MV-4-11 (cell line): ENCODE measurements around the gene KIF2C.
"Not testable (repeated sequence)": the region's sequence is repeated elsewhere in the genome, so short reads cannot be mapped to it uniquely, and the experiment has no call there.

Experiments used
- DNase-seq: peaks from one replicate; lab custom pipeline; 2025; lab: John Stamatoyannopoulos, UW

The KIF2C gene

DNA sequence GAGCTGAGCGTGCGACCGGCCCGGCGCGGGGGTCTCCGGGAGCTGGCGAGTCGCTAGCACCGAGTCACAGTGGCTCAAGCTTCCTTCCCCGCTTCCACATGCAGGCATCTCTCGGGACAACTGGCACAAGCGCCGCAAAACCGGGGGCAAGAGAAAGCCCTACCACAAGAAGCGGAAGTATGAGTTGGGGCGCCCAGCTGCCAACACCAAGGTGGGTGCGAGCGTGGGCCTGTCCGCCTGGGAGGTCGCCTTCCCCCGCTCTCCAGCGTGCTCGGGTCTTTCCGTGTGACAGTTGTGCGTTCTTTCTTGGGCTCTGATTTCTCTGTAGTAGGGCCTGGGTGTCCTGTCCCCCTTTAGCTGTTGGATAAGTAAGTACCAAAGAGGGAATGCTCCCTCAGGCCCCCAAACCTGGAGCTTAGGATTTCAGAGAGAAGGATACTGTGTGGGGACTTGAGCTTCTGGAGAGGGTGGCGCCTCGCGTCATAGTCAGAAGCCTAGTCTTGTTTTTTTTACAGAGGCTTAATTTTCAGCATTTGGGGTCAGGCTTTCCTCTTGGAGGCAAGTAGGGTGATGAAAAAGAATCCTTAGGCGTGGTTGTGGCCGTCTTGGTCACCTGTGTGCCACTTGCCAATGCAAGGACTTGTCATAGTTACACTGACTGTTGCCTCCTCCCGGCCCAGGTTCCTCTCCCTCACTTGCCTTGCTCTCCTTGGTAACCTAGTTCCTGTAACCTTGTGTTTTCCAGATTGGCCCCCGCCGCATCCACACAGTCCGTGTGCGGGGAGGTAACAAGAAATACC, 36.5 kb downstream of the KIF2C start:
- DNase-seq: no peak

DNA sequence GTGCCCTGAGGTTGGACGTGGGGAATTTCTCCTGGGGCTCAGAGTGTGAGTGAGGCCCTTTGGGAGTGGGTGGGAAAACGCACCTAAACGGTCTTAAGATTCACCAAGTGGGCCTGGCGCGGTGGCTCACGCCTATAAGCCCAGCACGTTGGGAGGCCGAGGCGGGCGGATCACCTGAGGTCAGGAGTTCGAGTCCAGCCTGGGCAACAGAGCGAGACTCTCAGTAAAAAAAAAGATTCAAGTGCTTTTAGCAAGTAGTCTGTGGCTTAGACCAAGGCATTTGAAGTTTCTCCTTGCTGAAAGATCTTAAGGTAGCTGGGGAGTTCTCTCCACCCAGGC, 37.1 kb downstream of the KIF2C start:
- no peak for DNase-seq

DNA sequence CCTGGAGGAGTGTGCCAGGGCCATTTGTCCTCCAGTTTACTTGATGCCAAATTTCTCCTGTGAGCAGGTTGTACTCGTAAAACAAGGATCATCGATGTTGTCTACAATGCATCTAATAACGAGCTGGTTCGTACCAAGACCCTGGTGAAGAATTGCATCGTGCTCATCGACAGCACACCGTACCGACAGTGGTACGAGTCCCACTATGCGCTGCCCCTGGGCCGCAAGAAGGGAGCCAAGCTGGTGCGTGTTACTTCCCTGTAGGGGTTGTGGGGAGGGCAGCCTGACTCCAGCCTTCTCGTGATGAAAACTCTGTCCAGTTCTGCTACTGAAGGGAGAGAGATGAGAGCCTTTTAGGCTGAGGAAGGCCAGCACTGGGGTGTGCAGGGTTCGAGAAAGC, 37.9 kb downstream of the KIF2C start:
- no peak for DNase-seq

DNA sequence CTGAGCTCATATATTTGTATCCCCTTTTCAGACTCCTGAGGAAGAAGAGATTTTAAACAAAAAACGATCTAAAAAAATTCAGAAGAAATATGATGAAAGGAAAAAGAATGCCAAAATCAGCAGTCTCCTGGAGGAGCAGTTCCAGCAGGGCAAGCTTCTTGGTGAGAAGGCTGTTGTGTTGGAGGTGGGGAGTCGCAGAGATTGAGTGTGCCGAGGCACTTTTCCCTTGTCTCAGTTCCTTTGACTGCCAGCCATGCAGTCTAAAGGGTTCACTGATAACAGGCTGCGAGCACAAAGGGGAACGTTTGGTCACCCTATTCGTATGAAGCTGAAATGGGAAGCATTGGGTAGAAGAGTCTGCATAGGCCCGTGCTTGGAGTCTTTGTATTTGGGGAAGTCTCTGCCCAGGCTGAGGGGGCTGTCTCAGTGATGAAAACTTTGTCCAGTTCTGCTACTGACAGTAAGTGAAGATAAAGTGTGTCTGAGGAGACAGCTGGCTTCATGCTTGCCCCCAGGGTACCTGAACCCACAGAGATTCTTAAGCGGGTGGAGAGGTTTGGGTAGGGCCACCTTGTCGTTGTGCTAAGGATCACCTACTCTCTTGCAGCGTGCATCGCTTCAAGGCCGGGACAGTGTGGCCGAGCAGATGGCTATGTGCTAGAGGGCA, 38.5 kb downstream of the KIF2C start:
- DNase-seq: peak; percentile 31

DNA sequence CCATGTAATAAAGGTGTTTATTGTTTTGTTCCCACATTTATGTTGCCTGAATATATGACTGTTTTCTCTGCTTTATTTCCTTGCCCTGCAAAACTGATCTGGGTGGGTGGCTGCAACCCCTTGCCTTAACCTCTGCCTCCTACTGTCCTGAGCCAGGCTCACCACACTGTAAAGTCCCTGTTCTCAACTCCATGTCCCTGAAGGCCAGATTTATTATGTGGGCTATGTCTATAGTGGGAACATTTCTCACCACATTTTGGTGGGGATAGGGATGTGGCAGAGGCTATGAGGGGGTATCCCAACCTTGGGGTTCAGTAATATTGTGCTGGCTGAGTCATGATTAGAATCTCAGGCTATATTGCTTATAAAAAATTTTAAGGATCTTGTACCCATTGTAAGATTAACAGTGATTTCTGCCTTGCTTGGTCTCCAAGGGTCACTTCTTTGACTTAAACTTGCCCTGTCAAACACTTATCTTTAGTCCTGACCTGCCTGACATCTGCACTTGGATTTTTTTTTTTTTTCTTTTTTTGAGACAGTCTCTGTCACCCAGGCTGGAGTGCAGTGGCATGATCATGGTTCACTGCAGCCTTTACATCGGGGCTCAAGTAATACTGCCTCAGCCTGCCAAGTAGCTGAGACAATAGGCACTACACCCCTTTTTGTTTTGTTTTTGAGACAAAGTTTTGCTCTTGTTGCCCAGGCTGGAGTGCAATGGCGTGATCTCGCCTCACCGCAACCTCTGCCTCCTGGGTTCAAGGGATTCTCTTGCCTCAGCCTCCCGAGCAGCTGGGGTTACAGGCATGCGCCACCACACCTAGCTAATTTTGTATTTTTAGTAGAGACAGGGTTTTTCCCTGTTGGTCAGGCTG, 39.3 kb downstream of the KIF2C start:
- DNase-seq: no peak

DNA sequence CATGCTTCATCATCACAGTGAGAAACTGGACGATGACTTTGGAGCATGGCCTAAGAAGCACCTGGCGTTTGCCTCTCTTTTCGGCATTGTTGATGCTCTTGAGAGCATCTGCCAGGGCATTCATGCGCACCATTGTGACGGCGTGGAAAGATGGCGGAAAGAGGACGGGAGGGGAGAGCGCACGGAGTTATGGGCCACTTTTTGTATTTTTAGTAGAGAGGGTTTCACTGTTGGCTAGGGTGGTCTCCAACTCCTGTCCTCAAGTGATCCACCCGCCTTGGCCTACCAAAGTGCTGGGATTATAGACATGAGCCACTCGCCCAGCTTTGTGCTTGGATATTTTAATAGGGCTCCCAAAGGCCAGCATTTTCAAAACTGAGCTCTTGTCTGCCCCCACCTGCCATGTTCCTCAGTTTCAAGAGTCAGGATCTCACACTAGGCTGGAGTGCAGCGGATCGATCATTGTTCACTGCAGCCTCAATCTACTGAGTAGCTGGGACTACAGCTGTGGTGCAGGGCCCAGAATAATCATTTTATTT, 41.0 kb downstream of the KIF2C start:
- peak; percentile 26 for DNase-seq

DNA sequence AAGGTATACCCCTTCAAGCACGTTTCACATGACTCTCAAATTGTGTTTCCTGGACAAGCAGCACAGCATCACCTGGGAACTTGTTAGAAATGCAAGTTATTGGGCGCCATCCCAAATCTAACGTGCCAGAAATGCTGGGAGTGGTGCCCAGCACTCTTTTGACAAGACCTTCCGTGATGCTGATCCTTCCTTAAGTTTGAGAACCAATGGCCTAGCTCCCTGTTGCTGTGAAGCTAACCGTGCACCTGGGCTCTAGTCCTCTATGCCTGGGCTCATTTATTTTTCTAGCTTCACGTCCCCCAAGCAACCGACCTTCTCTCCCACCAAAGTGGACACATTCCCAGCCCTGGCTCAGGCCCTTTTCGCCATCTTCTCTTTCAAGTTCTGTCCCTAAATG, 44.1 kb downstream of the KIF2C start:
- DNase-seq: no peak

DNA sequence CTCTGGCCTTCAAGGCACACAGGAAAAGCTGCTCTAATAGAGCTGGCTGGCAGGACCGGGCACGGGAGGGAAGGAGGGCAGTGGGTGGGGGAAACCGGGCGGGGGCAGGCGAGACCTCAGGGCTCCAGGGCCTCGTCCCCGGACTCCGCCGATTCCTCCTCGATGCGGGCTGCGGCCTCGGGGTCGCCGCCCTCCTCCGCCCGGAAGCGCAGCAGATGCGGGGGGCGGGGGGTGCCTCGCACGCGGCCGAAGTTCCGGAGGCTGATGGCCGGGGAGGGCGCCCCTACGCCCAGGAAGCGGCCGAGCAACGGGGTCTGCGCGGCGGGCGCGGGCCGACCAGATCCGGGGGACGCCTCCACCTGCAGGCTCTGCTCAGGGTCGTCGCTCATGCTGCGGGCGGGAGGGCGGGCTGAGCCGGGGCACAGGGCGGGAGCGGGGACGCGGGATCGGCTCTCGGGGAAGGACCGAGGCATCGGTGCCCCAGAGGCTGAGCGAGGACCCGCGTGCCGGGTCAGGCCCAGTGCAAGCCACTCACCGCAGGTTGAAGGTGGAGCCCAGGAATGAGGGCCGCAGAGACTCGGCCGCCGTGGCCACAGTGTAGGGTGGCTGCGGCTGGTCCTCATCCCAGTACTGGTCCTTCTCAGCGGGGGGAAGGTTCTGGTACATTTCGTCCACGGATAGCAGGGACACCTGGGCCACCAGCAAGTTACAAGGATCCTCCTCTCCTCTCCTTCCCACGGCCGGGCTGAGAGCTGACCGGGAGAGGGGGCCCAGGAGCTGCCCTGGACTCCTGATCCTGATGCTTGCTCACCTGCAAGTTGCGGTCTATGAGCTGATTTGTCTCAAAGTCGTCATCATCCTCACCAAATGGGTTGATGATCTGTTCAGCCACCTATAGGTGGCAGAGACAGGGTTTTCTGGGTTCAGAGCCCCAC, 44.7 kb downstream of the KIF2C start:
- DNase-seq: no peak

DNA sequence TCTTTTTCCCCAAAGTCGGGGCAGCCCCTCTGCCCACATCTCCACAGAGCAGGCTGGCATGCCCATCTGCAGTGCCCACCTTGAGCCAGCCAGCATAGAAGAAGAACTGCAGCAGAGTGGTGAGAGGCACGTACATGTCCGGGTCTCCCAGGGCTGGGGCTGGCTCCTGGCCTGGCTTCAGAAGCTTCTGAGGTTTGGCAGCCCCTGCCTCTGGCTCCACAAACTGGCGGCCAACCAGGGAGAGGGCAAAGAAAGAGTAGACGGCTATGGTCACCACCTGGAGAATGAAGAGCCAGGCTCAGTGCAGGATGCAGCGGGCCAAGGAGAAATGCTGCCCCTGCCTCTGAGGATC, 45.4 kb downstream of the KIF2C start:
- no peak for DNase-seq

DNA sequence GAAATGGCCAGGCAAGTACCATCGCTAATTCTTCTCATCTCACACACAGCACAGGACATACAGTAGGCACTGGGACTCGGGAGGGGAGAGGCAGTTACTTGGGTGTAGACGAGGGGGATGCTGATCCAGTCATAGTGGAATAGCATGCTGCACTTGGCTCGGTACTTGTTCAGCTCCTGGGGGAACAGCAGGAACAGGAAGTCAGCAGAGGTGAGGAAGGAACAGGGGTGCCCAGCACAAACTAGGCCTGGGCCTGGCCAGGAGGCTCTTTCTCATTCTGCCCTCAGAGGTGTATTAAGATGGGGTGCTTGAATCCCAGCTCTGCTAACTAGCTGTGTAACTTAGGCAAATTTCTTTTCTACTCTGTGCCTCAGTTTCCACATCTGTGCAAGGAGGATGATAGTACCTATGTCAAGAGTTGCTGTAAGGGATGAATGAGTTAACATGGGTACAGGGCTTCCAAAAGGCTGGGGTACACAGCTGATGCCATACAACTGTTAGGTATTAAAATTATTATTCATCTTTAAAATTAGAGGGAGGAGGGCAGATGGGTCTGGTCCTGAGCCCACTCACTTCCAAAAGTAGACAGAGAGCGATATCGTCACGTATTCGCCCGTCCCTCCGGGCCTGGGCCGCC, 46.0 kb downstream of the KIF2C start:
- DNase-seq: no peak

DNA sequence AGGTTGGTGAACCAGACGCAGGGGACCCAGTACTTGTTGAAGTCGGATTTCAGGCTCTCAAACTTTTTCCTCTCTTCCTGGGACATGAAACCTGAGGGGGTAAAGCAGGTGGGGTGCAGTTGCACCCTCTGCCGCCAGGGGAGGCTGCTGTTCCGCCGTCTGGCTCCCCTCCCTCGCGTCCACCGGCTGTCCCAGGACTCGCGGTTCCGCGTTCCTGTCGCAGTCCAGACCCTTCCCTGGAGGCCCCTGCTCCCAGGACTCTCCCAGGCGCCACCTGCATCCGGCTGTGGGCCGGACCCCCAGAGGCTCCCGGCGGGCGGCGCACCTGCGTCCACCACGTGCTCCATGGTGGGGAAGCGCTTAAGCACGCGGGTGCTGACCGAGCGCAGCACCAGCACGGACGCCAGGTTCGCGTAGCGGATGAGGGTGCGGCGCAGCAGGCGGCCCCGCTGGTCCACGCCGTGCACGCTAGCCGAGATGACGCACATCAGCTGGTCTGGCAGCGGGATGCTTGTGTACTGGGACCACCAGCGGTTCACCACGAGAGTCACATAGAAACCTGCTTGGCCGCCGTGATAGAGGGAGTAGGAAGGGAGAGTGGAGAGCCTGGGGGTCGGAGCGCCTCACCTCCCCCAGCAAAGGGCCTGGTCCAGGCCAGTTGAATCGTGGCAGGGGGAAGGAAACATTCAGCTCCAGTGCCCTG, 46.7 kb downstream of the KIF2C start:
- DNase-seq: peak; percentile 46

DNA sequence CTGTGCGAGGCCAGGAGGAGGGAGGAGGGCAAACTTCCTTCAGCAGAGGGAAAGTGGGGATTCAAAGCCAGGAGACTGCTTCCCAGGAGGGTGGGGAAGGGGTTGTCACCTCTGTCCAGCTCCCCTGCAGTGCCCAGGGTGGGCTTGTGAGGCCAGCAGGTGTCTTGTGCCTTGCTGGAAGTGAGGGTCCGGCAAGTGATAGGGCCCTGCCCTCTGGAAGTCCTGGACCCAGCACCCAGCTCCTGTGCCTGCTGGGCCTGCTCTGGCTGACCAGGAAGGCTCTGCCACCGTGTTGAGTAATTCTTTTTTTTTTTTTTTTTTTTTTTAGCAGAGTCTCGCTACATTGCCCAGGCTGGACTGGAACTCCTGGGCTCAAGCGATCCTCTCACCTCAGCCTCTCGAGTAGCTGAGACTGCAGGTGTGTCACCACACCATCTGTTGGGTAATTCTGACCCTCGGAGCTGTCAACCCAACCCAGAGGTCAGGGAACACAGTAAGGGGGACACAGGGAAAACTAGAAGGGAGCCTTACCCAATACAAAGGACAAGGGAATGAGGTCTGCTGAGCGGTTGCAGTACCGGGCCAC, 47.3 kb downstream of the KIF2C start:
- no peak for DNase-seq

DNA sequence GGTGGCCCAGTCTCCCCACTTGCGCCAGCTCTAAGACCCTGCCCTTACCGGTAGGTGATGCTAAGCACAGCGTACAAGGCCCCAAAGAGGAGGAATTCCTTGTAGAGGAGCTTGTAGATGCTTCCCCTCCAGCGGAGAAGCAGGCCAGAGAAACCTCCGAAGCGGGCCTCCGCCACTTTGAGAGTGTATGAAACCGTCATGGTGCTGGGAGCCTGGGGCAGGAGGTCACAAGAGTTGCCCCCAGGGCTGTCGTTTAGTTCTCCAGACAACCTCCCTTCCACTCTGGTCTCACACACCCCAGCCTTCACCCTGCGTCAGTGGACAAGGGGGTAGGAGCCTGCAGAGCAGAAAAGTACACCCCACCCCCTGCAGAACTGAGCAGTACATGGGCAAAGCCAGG, 47.9 kb downstream of the KIF2C start:
- no peak for DNase-seq

DNA sequence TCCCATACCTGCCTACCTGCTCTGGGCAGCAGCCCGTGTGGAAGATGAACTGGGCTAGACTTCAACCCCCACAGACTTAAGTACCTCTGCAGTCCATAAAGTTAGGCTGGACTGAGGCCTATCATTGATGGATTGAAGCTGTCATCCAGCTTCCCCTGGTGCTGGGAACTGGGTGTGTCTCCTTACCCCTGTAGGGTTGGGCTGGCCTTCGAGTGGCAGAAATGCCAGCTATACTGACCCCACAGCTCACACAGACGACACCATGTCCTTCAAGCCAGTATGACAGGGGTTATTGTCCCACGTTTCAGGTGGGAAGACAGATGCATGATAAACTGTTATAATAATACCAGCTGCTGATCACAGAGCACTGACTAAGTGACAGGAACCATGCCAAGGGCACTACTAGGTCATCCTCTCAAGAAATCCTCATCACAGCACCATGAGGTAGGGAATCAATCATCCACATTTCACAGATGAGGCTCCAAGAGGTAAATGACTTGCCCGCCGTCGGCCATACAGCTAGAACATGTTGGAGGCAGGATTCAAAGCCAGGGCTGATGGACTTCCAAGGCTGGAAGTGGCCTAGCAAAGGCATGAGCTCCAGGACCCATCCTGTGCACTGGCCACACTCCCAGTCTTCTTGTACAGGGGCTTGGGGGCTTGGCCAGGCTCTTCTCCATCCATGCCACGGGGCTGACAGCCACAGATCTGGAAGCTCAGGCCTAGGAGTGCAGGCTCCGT, 48.7 kb downstream of the KIF2C start, which contains the start of gene BEST4:
Gene BEST4, minus strand, starts transcription at position 51 of the 741 bp plus-strand sequence. CDS start 465 bp downstream, outside the sequence.
- DNase-seq: no peak

DNA sequence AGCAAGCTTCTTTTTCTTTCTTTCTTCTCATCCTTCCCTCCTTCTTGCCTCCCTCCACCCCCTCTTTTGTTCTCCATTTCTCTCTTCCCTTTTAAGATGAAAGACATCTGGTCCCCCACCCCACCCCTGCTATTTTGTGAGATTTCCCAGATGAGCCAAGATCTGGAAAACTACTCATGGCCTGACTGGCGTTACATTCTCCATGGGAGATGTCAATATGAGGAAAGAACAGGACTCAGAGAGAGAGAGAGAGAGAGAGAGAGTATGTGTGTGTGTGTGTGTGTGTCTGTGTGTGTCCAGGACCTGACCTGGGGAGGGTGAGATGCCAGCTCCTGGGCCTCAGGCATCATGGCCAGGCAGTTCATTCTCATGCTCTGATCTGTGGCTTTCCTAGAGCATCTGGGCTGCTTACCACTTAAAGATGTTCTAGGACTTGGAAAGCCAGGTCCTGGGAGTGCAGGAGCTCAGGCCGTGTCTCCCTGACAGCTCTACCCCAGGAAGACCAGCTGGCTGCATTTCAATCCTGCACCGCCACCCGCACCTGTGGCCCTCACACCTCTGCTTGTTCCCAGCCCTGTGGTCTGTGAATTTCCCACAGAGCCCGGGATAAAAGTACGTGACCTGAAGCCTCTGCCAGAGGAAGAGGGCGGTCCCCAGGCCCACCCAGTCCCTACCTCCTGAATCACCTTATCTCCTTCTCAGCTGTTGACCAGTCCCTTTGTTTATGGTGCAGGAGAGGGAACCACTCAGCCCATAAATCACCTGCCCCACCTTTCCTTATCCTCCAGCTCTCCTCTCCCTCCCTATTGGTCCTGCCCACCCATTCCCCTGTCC, 51.5 kb downstream of the KIF2C start:
- DNase-seq: no peak

DNA sequence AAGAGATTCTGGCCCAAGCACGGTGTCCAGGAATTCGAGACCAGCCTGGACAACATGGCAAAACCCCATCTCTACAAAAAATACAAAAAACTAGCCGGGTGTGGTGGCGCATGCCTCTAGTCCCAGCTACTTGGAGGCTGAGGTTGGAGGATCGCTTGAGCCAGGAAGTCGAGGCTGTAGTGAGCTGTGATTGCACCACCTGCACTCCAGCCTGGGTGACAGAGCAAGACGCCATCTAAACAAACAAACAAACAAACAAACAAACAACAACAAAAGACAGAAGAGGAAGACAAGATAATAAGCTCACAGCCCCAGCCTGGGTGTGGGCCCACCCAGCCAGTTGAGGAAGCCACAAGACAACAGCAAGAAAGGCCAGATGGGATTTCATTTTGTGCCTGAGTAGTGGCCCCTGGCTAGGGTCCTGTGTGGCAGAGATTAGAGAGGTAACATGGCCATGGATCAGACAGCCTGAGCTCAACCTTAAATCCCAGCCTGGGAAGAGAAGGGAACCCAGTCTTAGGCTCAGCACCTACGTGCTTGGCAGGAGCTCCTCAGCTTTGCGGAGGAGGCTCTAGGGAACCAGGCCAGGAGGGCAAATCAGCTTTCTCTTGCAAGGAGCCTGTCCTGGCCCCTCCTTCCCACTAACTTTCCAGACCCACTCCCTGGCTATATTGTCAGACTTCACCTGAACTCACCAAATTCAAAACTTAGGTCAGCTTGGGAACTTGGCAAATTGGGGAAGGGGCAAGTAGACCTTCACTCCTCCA, 53.3 kb downstream of the KIF2C start:
- DNase-seq: no peak

DNA sequence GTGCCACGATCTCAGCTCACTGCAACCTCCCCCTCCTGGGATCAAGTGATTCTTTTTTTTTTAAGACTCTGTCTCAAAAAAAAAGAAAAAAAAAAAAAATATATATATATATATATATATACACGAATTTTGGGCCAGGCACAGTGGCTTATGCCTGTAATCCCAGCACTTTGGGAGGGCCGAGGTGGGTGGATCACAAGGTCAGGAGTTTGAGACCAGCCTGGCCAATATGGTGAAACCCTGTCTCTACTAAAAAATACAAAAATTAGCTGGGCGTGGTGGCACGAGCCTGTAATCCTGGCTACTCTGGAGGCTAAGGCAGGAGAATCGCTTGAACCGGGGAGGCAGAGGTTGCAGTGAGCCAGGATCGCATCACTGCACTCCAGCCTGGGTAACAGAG, 58.2 kb downstream of the KIF2C start:
- DNase-seq: not testable (repeated sequence)
